SK-N-SH (cell line): Measurements from ENCODE around the gene MELTF. TPM values are rescaled to one million over a fixed set of nuclear protein-coding genes. Genes with fewer than 3 reads are reported as not detected.

ENCODE experiments used
- CTCF ChIA-PET: fragments of 300-600, 350-600 bp; formaldehyde crosslinking; extraction: SDS; loops from one replicate; lab custom pipeline; 2021; lab: Yijun Ruan, JAX
- POLR2A ChIA-PET: fragments of 350-600 bp; sonication (Branson Sonifier 250); formaldehyde crosslinking; extraction: SDS; loops from one replicate; lab custom pipeline; 2020; ENCODE audit warnings: antibody characterized with exemption, inconsistent platforms; lab: Yijun Ruan, JAX
- DNase-seq: peaks from one replicate; pipeline ENCODE4 v3.0.0; 2012
- H2AFZ ChIP-seq: fragments of 200-600 bp; sonication (generic); 2 replicates; pipeline ENCODE4 v1.8.1; 2016; ENCODE audit warnings: antibody characterized with exemption, mild to moderate bottlenecking, low read depth
- H3F3A ChIP-seq: fragments of 200-600 bp; sonication (generic); replicated peaks from 2 replicates; pipeline ENCODE3; 2016; ENCODE audit warnings: antibody characterized with exemption, mild to moderate bottlenecking; ENCODE audit not compliant: insufficient read depth
- H3K27ac ChIP-seq, 2 experiments: fragments of 200-500 bp in 1 of 2; fragments of 200-600 bp in 1 of 2; sonication (Bioruptor generic) in 1 of 2; sonication (generic), shearing (Covaris generic) in 1 of 2; 2 replicates each; pipeline versions ENCODE4 v1.5.1 to v1.6.1; 2014 to 2016; ENCODE audit warnings: low read depth in 2 of 2, inconsistent platforms in 1 of 2, low read length in 1 of 2, mild to moderate bottlenecking in 1 of 2, mixed read lengths in 1 of 2
- H3K27me3 ChIP-seq: fragments of 200-600 bp; sonication (generic), shearing (Covaris generic); 2 replicates; pipeline ENCODE4 v1.6.1; 2016; ENCODE audit warnings: mixed run types; ENCODE audit not compliant: insufficient read depth
- H3K36me3 ChIP-seq, 2 experiments: fragments of 200-500 bp in 1 of 2; fragments of 200-600 bp in 1 of 2; sonication (Bioruptor generic) in 1 of 2; sonication (generic) in 1 of 2; replicated peaks in 1 of 2; 2 replicates each; pipeline versions ENCODE3 to v1.5.1; 2014 to 2016; ENCODE audit warnings: low read length in 1 of 2, mild to moderate bottlenecking in 1 of 2; ENCODE audit not compliant: insufficient read depth in 2 of 2, control insufficient read depth in 1 of 2
- H3K4me1 ChIP-seq, 2 experiments: fragments of 200-500 bp in 1 of 2; fragments of 200-600 bp in 1 of 2; sonication (Bioruptor generic) in 1 of 2; sonication (generic), shearing (Covaris generic) in 1 of 2; 2 replicates each; pipeline versions ENCODE4 v1.5.1 to v1.6.1; 2014 to 2016; ENCODE audit warnings: low read depth in 1 of 2, low read length in 1 of 2, mixed run types in 1 of 2; ENCODE audit not compliant: insufficient read depth in 2 of 2, control insufficient read depth in 1 of 2
- H3K4me2 ChIP-seq: fragments of 200-600 bp; sonication (generic), shearing (Covaris generic); 2 replicates; pipeline ENCODE4 v1.6.1; 2017; ENCODE audit warnings: mixed run types
- H3K4me3 ChIP-seq, 2 experiments: fragments of 200-500 bp in 1 of 2; fragments of 200-600 bp in 1 of 2; sonication (Bioruptor generic) in 1 of 2; sonication (generic), shearing (Covaris generic) in 1 of 2; 2 replicates each; pipeline versions ENCODE4 v1.5.1 to v1.8.1; 2014 to 2016; ENCODE audit warnings: low read depth in 2 of 2, inconsistent platforms in 1 of 2, low read length in 1 of 2, mild to moderate bottlenecking in 1 of 2, mixed read lengths in 1 of 2, moderate library complexity in 1 of 2
- H3K79me2 ChIP-seq: fragments of 200-600 bp; sonication (generic); 2 replicates; pipeline ENCODE4 v1.8.1; 2017; ENCODE audit warnings: mild to moderate bottlenecking; ENCODE audit not compliant: insufficient read depth
- H3K9ac ChIP-seq: fragments of 200-600 bp; sonication (generic); 2 replicates; pipeline ENCODE4 v1.6.1; 2017; ENCODE audit warnings: mixed run types
- H3K9me2 ChIP-seq: fragments of 200-600 bp; sonication (generic); 2 replicates; pipeline ENCODE4 v1.6.1; 2017; ENCODE audit warnings: mixed run types
- H3K9me3 ChIP-seq: fragments of 200-600 bp; sonication (generic); 2 replicates; pipeline ENCODE4 v1.6.1; 2017; ENCODE audit warnings: mixed run types, mild to moderate bottlenecking, moderate library complexity
- H4K20me1 ChIP-seq: fragments of 200-600 bp; sonication (generic); 2 replicates; pipeline ENCODE4 v1.6.1; 2017; ENCODE audit warnings: mild to moderate bottlenecking, mixed run types; ENCODE audit not compliant: insufficient read depth
- EP300 ChIP-seq, 2 experiments: IDR thresholded peaks; 2 replicates each; pipeline versions ENCODE4 v1.4.0 to v1.6.1; 2012; ENCODE audit warnings: borderline replicate concordance in 1 of 2, low read depth in 1 of 2, low read length in 1 of 2
- EZH2phosphoT487 ChIP-seq: fragments of 200-600 bp; sonication (generic); IDR thresholded peaks from 2 replicates; pipeline ENCODE4 v1.6.1; 2017; ENCODE audit warnings: low read depth, mixed run types, mild to moderate bottlenecking, antibody characterized with exemption, moderate library complexity, borderline replicate concordance
- GABPA ChIP-seq: IDR thresholded peaks from 2 replicates; pipeline ENCODE4 v1.4.0; 2012; ENCODE audit warnings: low read depth, mild to moderate bottlenecking
- MXI1 ChIP-seq: IDR thresholded peaks from 2 replicates; pipeline ENCODE4 v1.6.1; 2012; ENCODE audit warnings: mild to moderate bottlenecking, low read depth, low read length, improper control_type of control experiment
- POLR2AphosphoS5 ChIP-seq: IDR thresholded peaks from 2 replicates; pipeline ENCODE4 v1.6.1; 2012; ENCODE audit warnings: low read depth, low read length
- REST ChIP-seq: IDR thresholded peaks from 2 replicates; pipeline ENCODE4 v1.6.1; 2012; ENCODE audit warnings: mild to moderate bottlenecking, low read depth, low read length, moderate library complexity
- RFX5 ChIP-seq: IDR thresholded peaks from 2 replicates; pipeline ENCODE4 v1.6.1; 2012; ENCODE audit warnings: mild to moderate bottlenecking, improper control_type of control experiment, low read length
- RXRA ChIP-seq: IDR thresholded peaks from 2 replicates; pipeline ENCODE4 v1.4.0; 2012; ENCODE audit warnings: low read depth, mild to moderate bottlenecking, borderline replicate concordance
- TEAD4 ChIP-seq: IDR thresholded peaks from 2 replicates; pipeline ENCODE4 v1.4.0; 2012; ENCODE audit warnings: mild to moderate bottlenecking, borderline replicate concordance; ENCODE audit not compliant: insufficient read depth
- ZBTB33 ChIP-seq: IDR thresholded peaks from 2 replicates; pipeline ENCODE4 v1.4.0; 2012; ENCODE audit warnings: low read depth, borderline replicate concordance
- WGBS: methylation state at CpG from one replicate; pipeline ENCODE4 v1.1.6; 2017; ENCODE audit warnings: low lambda C conversion rate; 5-methylcytosine and 5-hydroxymethylcytosine counted together
- polyA plus RNA-seq, 3 experiments: library from polyadenylated mRNA; depleted of rRNA; stranded (reverse); fragments of >200 nt; gene quantifications; 2 replicates each; pipeline ENCODE4 v1.2.3, GENCODE V29; 2012
- TF ChIP-seq, protein P1 (sequence below): fragments of 150-350 bp; IDR thresholded peaks from 2 replicates; pipeline ENCODE4 v1.6.1; 2016; ENCODE audit warnings: mild to moderate bottlenecking, low read depth, low read length
- TF ChIP-seq, protein P2 (sequence below): fragments of 200-600 bp; sonication (generic); IDR thresholded peaks from 2 replicates; pipeline ENCODE4 v1.6.1; 2017; ENCODE audit warnings: antibody characterized with exemption, mild to moderate bottlenecking, moderate library complexity

The MELTF gene
- polyA plus RNA-seq, 1 of the 3 experiments (the other 2 are of a cell fraction): 32.4 TPM

DNA sequence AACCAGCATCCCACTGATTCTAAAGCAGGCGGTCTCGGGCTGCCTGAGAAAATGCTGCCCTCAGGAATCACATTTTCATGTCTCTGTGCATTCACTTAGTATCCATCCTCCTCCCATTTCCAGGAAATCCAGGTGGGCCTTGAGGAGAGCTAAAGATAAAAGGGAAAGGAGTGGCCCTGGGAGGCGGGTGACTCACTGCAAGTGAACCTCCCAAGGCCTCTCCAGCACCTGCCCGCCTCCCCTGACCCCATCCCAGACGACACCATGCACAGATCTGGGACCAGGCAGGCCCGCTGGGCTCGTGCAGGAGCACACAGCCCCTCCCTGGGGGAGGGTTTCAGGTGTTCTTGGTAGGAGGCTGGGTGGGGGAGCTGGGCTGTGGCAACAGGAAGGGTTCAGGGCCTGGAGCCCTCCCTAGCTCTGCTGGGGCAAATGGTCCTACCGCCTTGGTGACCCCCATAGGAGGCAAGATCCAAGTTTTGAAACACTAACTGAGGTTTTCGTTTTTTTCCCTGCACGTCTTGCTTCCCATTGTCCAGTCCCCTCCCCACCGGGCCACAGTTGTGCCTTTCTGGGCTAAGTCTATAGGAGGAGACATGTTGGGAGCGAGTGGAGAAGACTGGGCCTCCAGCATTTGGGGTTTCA, 22.2 kb downstream of the MELTF start:
- Histone ChIP-seq H3K4me1 (peaks cover 0 to 23% of the 10 kb centered on the region in 2 experiments; a peak in 1 of 4 replicates), H3K27me3 (no peaks in the 10 kb centered on the region), H4K20me1 (no peaks in the 10 kb centered on the region), H3F3A (no peaks in the 10 kb centered on the region), H3K9me3 (no peaks in the 10 kb centered on the region), H3K36me3 (no peaks in the 10 kb centered on the region), H2AFZ (no peak overlapping the region), H3K9ac (no peak overlapping the region), H3K79me2 (no peaks in the 10 kb centered on the region), H3K27ac (no peak overlapping the region), H3K4me3 (no peak overlapping the region), H3K9me2 (no peaks in the 10 kb centered on the region), H3K4me2 (no peak overlapping the region)
- TF ChIP-seq MXI1: no peak
- TF ChIP-seq REST: no peak
- TF ChIP-seq EP300 (IDR thresholded peaks at IDR 0.05; ENCODE audit: borderline replicate concordance in 1 of 2, low read depth in 1 of 2, low read length in 1 of 2): no peak
- TF ChIP-seq GABPA: no peak
- no peak for TF ChIP-seq RXRA
- TF ChIP-seq, protein P1, sequence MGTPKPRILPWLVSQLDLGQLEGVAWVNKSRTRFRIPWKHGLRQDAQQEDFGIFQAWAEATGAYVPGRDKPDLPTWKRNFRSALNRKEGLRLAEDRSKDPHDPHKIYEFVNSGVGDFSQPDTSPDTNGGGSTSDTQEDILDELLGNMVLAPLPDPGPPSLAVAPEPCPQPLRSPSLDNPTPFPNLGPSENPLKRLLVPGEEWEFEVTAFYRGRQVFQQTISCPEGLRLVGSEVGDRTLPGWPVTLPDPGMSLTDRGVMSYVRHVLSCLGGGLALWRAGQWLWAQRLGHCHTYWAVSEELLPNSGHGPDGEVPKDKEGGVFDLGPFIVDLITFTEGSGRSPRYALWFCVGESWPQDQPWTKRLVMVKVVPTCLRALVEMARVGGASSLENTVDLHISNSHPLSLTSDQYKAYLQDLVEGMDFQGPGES: no peak
- TF ChIP-seq POLR2AphosphoS5: no peak
- no peak for TF ChIP-seq EZH2phosphoT487
- no peak for TF ChIP-seq TEAD4
- TF ChIP-seq RFX5: no peak
- TF ChIP-seq, protein P2, sequence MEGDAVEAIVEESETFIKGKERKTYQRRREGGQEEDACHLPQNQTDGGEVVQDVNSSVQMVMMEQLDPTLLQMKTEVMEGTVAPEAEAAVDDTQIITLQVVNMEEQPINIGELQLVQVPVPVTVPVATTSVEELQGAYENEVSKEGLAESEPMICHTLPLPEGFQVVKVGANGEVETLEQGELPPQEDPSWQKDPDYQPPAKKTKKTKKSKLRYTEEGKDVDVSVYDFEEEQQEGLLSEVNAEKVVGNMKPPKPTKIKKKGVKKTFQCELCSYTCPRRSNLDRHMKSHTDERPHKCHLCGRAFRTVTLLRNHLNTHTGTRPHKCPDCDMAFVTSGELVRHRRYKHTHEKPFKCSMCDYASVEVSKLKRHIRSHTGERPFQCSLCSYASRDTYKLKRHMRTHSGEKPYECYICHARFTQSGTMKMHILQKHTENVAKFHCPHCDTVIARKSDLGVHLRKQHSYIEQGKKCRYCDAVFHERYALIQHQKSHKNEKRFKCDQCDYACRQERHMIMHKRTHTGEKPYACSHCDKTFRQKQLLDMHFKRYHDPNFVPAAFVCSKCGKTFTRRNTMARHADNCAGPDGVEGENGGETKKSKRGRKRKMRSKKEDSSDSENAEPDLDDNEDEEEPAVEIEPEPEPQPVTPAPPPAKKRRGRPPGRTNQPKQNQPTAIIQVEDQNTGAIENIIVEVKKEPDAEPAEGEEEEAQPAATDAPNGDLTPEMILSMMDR: no peak
- no peak for TF ChIP-seq ZBTB33
- ChIA-PET POLR2A (interaction anchor here (1.0 kb wide), 1 partner anchor 19 kb away, joined by 3 read pairs; no protein-coding TSS in a partner anchor), CTCF (interaction anchor here (0.9 to 11.7 kb wide), 5 partner anchors 22 to 181 kb away, joined by 3 to 94 read pairs (median 7); partner anchors contain the start of genes MELTF and PIGZ)
- DNase-seq: no peak
- 93% methylated on average over 7 of the region's 12 CpGs for WGBS
